ENCODE measurements around the gene TCF4. TPM values are rescaled to one million over a fixed set of nuclear protein-coding genes. Genes with fewer than 3 reads are reported as not detected.
"Not testable (repeated sequence)": the region's sequence is repeated elsewhere in the genome, so short reads cannot be mapped to it uniquely, and the experiment has no call there.

TCF4 gene
- total and polyA plus RNA-seq, 2 donors, result 12.7 to 36.6 TPM

DNA sequence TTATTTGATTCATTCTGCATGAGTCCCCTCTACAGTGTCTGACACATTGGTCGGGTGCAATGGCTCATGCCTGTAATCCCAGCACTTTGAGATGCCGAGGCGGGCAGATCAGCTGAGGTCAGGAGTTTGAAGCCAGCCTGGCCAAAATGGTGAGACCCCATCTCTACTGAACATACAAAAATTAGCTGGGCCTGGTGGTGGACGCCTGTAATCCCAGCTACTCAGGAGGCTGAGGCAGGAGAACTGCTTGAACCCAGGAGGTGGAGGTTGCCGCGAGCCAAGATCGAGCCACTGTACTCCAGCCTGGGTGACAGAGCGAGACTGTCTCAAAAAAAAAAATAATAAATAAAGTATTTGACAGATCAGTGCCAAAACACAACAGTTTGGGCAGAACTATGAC lies 118.9 kb downstream of the TCF4 start:
- not testable (repeated sequence) for H3K36me3 ChIP-seq (ENCODE audit: control insufficient read depth in 2 of 2, insufficient read depth in 2 of 2, low read length in 1 of 2); H3K4me1 ChIP-seq (ENCODE audit: control insufficient read depth in 2 of 2, insufficient read depth in 2 of 2, low read length in 2 of 2); H3K27me3 ChIP-seq (ENCODE audit: control insufficient read depth in 2 of 2, insufficient read depth in 1 of 2, low read length in 1 of 2); H3K4me3 ChIP-seq (ENCODE audit: low read length in 2 of 2); H3K9me3 ChIP-seq (ENCODE audit: control insufficient read depth in 2 of 2, insufficient read depth in 1 of 2, low read length in 1 of 2); H3K27ac ChIP-seq (ENCODE audit: low read depth in 1 of 2, low read length in 1 of 2); DNase-seq (ENCODE audit: low read depth in 6 of 9, low spot score in 9 of 9)
- WGBS, result 98% methylated on average over 8 of the region's 8 CpGs

GRCh38 chr18:55466789-55467188 lies 121.2 kb downstream of the TCF4 start:
- H3K4me1 ChIP-seq (ENCODE audit: control insufficient read depth in 2 of 2, insufficient read depth in 2 of 2, low read length in 2 of 2), result no peaks in the 10 kb centered on the region
- H3K27me3 ChIP-seq (ENCODE audit: control insufficient read depth in 2 of 2, insufficient read depth in 1 of 2, low read length in 1 of 2), result no peaks in the 10 kb centered on the region
- no peaks in the 10 kb centered on the region for H3K36me3 ChIP-seq (ENCODE audit: control insufficient read depth in 2 of 2, insufficient read depth in 2 of 2, low read length in 1 of 2)
- H3K4me3 ChIP-seq (ENCODE audit: low read length in 2 of 2), result no peak overlapping the region
- H3K9me3 ChIP-seq (ENCODE audit: control insufficient read depth in 2 of 2, insufficient read depth in 1 of 2, low read length in 1 of 2), result no peaks in the 10 kb centered on the region
- 96% methylated on average over 4 of the region's 4 CpGs for WGBS
- no peak for DNase-seq (ENCODE audit: low read depth in 6 of 9, low spot score in 9 of 9)
- H3K27ac ChIP-seq (ENCODE audit: low read depth in 1 of 2, low read length in 1 of 2), result no peak overlapping the region

DNA sequence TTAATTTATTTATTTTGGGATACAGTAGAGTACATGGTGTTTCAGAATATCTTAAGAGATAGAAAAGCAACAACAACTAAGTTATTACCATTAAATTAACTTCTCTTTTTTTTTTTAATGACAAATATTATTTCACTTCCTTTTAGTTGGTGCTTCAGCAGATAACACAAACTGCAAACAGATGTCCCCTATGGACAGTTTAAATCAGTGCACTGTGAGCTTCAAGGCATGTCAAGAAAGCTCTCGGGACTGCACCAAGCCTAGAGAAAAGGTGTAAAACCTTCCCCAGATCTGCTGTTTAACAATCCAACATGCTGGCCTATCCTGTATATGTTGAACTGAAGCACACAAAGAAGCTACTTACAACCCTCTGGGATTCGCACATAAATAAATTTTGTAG lies 122.7 kb downstream of the TCF4 start:
- Histone ChIP-seq H3K4me1 (ENCODE audit: control insufficient read depth in 2 of 2, insufficient read depth in 2 of 2, low read length in 2 of 2) (no peaks in the 10 kb centered on the region), H3K27ac (ENCODE audit: low read depth in 1 of 2, low read length in 1 of 2) (no peak overlapping the region), H3K36me3 (ENCODE audit: control insufficient read depth in 2 of 2, insufficient read depth in 2 of 2, low read length in 1 of 2) (peaks cover 0 to 2% of the 10 kb centered on the region in 2 donors), H3K27me3 (ENCODE audit: control insufficient read depth in 2 of 2, insufficient read depth in 1 of 2, low read length in 1 of 2) (no peaks in the 10 kb centered on the region), H3K4me3 (ENCODE audit: low read length in 2 of 2) (no peak overlapping the region), H3K9me3 (ENCODE audit: control insufficient read depth in 2 of 2, insufficient read depth in 1 of 2, low read length in 1 of 2) (no peaks in the 10 kb centered on the region)
- DNase-seq (ENCODE audit: low read depth in 6 of 9, low spot score in 9 of 9), result no peak
- 95% methylated on average over 2 of the region's 2 CpGs for WGBS

- H3K27ac ChIP-seq (ENCODE audit: low read depth in 1 of 2, low read length in 1 of 2), result no peak overlapping the region
- peaks cover 0 to 6% of the 10 kb centered on the region in 2 donors for H3K36me3 ChIP-seq (ENCODE audit: control insufficient read depth in 2 of 2, insufficient read depth in 2 of 2, low read length in 1 of 2)
- no peaks in the 10 kb centered on the region for H3K4me1 ChIP-seq (ENCODE audit: control insufficient read depth in 2 of 2, insufficient read depth in 2 of 2, low read length in 2 of 2)
- DNase-seq (ENCODE audit: low read depth in 6 of 9, low spot score in 9 of 9), result no peak
- H3K4me3 ChIP-seq (ENCODE audit: low read length in 2 of 2), result no peak overlapping the region
- 96% methylated on average over 4 of the region's 4 CpGs for WGBS
- H3K9me3 ChIP-seq (ENCODE audit: control insufficient read depth in 2 of 2, insufficient read depth in 1 of 2, low read length in 1 of 2), result no peaks in the 10 kb centered on the region
- H3K27me3 ChIP-seq (ENCODE audit: control insufficient read depth in 2 of 2, insufficient read depth in 1 of 2, low read length in 1 of 2), result no peaks in the 10 kb centered on the region
These were observed 123.4 kb downstream of the TCF4 start for GRCh38 chr18:55464581-55464980.

DNA sequence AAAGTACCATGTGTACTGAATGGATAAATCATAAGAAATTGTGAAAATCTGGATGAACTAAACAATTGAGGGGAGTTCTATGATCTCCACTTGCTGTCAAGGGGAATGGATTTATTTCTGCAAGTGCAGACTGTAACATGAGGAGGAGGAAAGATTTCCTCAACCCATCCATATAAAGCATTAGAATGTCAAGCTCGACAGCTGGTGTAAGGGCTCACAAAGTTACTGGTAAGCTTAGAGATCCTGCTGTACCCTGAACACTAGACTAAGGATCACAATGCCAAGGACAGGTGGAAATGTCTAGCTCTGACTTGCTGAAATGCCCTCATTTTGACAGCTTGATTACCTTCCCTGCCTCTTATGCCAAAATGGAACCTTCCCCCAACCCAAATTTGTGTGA lies 125.3 kb downstream of the TCF4 start:
- Histone ChIP-seq H3K36me3 (ENCODE audit: control insufficient read depth in 2 of 2, insufficient read depth in 2 of 2, low read length in 1 of 2) (peaks cover 0 to 6% of the 10 kb centered on the region in 2 donors), H3K4me1 (ENCODE audit: control insufficient read depth in 2 of 2, insufficient read depth in 2 of 2, low read length in 2 of 2) (no peaks in the 10 kb centered on the region), H3K4me3 (ENCODE audit: low read length in 2 of 2) (no peak overlapping the region), H3K27me3 (ENCODE audit: control insufficient read depth in 2 of 2, insufficient read depth in 1 of 2, low read length in 1 of 2) (no peaks in the 10 kb centered on the region), H3K9me3 (ENCODE audit: control insufficient read depth in 2 of 2, insufficient read depth in 1 of 2, low read length in 1 of 2) (no peaks in the 10 kb centered on the region), H3K27ac (ENCODE audit: low read depth in 1 of 2, low read length in 1 of 2) (no peak overlapping the region)
- no peak for DNase-seq (ENCODE audit: low read depth in 6 of 9, low spot score in 9 of 9)
- WGBS, result 81% methylated on average over 1 of the region's 1 CpG

- Histone ChIP-seq H3K4me3 (ENCODE audit: low read length in 2 of 2) (no peak overlapping the region), H3K27ac (ENCODE audit: low read depth in 1 of 2, low read length in 1 of 2) (no peak overlapping the region), H3K4me1 (ENCODE audit: control insufficient read depth in 2 of 2, insufficient read depth in 2 of 2, low read length in 2 of 2) (no peaks in the 10 kb centered on the region), H3K36me3 (ENCODE audit: control insufficient read depth in 2 of 2, insufficient read depth in 2 of 2, low read length in 1 of 2) (peaks cover 0 to 6% of the 10 kb centered on the region in 2 donors), H3K9me3 (ENCODE audit: control insufficient read depth in 2 of 2, insufficient read depth in 1 of 2, low read length in 1 of 2) (no peaks in the 10 kb centered on the region), H3K27me3 (ENCODE audit: control insufficient read depth in 2 of 2, insufficient read depth in 1 of 2, low read length in 1 of 2) (no peaks in the 10 kb centered on the region)
- WGBS, result 96% methylated on average over 4 of the region's 4 CpGs
- DNase-seq (ENCODE audit: low read depth in 6 of 9, low spot score in 9 of 9), result no peak
These were observed 126.1 kb downstream of the TCF4 start for GRCh38 chr18:55461848-55462247.

DNA sequence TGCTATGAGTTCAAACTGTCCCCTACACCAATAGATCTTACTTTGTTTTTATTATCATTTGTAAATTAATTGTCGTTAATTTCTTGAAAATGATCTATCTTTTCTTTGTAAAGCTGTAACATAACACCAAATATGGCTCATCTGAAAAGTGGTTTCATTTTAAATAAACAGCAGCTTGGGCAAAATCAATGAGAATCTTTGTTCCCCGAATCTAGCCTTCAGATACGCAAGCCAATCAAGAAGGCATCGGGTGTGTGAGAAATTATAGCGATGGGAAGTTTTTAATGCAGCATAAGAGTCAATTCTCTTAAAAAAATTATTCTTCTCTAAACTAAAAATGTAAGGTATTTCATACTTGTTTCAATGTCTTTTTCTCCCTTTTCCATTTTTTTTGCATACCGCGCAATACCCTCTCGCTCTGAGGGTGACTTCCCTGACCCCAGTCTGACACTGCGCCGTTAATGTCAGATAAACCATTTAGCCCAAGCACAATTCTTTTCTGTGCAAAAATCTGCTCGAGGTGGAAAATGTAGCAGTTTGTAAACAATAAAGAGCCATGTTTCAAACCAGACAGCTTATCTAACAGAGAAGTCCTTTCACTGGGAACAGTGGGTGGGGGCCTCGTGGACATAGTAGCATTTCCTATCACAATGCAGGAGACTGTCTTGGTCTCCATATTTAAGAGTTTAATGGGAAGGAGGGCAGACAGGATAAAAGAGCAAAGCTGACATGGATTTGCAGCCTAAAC lies 129.4 kb downstream of the TCF4 start:
- H3K9me3 ChIP-seq (ENCODE audit: control insufficient read depth in 2 of 2, insufficient read depth in 1 of 2, low read length in 1 of 2), result no peaks in the 10 kb centered on the region
- H3K27me3 ChIP-seq (ENCODE audit: control insufficient read depth in 2 of 2, insufficient read depth in 1 of 2, low read length in 1 of 2), result no peaks in the 10 kb centered on the region
- H3K36me3 ChIP-seq (ENCODE audit: control insufficient read depth in 2 of 2, insufficient read depth in 2 of 2, low read length in 1 of 2), result peaks cover 0 to 6% of the 10 kb centered on the region in 2 donors
- no peak for DNase-seq (ENCODE audit: low read depth in 6 of 9, low spot score in 9 of 9)
- H3K4me3 ChIP-seq (ENCODE audit: low read length in 2 of 2), result no peak overlapping the region
- H3K4me1 ChIP-seq (ENCODE audit: control insufficient read depth in 2 of 2, insufficient read depth in 2 of 2, low read length in 2 of 2), result no peaks in the 10 kb centered on the region
- 95% methylated on average over 12 of the region's 12 CpGs for WGBS
- H3K27ac ChIP-seq (ENCODE audit: low read depth in 1 of 2, low read length in 1 of 2), result no peak overlapping the region

GRCh38 chr18:55457028-55457427 lies 131.0 kb downstream of the TCF4 start:
- Histone ChIP-seq H3K4me3 (ENCODE audit: low read length in 2 of 2) (no peak overlapping the region), H3K27ac (ENCODE audit: low read depth in 1 of 2, low read length in 1 of 2) (no peak overlapping the region), H3K36me3 (ENCODE audit: control insufficient read depth in 2 of 2, insufficient read depth in 2 of 2, low read length in 1 of 2) (peaks cover 0 to 6% of the 10 kb centered on the region in 2 donors), H3K4me1 (ENCODE audit: control insufficient read depth in 2 of 2, insufficient read depth in 2 of 2, low read length in 2 of 2) (no peaks in the 10 kb centered on the region), H3K9me3 (ENCODE audit: control insufficient read depth in 2 of 2, insufficient read depth in 1 of 2, low read length in 1 of 2) (no peaks in the 10 kb centered on the region), H3K27me3 (ENCODE audit: control insufficient read depth in 2 of 2, insufficient read depth in 1 of 2, low read length in 1 of 2) (no peaks in the 10 kb centered on the region)
- DNase-seq (ENCODE audit: low read depth in 6 of 9, low spot score in 9 of 9), result no peak
- 67% methylated on average over 2 of the region's 2 CpGs for WGBS

DNA sequence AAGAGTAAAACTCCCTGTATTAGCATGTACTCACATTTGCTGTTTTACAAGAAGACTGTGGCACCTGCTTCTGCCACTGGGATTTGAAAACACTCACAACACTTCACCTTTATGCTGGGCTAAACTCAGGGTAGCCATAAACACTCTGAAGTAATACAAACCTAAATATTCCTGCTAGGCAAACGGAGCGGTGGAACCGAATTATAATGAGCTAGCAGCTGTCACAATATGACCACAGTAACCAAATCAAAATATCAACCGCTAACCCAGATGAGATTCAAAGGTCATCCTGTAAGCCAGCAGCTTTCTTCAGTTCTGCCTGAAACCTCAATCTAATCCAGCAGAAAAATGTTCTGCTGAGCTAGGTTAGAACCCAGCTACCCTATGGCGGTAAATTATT lies 132.1 kb downstream of the TCF4 start:
- H3K27me3 ChIP-seq (ENCODE audit: control insufficient read depth in 2 of 2, insufficient read depth in 1 of 2, low read length in 1 of 2), result no peaks in the 10 kb centered on the region
- no peak overlapping the region for H3K27ac ChIP-seq (ENCODE audit: low read depth in 1 of 2, low read length in 1 of 2)
- H3K4me1 ChIP-seq (ENCODE audit: control insufficient read depth in 2 of 2, insufficient read depth in 2 of 2, low read length in 2 of 2), result no peaks in the 10 kb centered on the region
- WGBS, result 95% methylated on average over 5 of the region's 5 CpGs
- DNase-seq (ENCODE audit: low read depth in 6 of 9, low spot score in 9 of 9), result no peak
- peaks cover 0 to 6% of the 10 kb centered on the region in 2 donors for H3K36me3 ChIP-seq (ENCODE audit: control insufficient read depth in 2 of 2, insufficient read depth in 2 of 2, low read length in 1 of 2)
- H3K4me3 ChIP-seq (ENCODE audit: low read length in 2 of 2), result no peak overlapping the region
- H3K9me3 ChIP-seq (ENCODE audit: control insufficient read depth in 2 of 2, insufficient read depth in 1 of 2, low read length in 1 of 2), result no peaks in the 10 kb centered on the region

Measured in thymus (tissue), 11 donors.